ENCODE results near the gene MECR.

MECR gene

DNA sequence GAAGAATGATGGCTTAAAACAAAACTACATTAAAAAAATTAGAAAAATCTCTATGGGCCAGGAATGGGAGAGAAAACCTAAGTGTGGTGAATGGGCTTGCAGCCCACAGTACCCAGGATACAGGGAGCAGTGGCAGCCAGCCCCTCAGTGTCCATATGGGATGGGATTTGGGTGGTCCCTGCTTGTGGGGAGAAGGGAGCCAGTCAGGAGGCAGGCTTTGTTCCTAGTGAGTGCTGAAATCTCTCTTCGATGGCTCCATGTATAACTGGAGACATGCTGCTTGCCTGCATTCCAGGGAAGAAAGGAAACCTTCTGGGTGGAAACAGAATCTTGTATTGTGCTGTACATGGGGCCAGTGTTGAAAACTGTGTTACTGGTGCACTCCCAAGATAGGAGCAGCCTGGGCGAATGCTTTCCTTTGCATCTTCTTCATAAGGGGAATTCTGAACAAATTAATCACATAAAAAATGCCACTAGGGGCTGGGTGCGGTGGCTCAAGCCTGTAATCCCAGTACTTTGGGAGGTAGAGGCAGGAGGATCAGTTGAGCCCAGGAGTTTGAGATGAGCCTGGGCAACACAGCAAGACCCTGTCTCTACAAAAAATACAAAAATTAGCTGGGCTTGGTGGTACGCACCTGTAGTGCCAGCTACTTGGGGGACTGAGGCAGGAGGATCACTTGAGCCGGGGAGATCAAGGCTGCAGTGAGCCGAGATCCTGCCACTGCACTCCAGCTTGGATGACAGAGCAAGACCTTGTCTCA is 41.6 kb upstream of the MECR start:
- TF ChIP-seq, protein P1, sequence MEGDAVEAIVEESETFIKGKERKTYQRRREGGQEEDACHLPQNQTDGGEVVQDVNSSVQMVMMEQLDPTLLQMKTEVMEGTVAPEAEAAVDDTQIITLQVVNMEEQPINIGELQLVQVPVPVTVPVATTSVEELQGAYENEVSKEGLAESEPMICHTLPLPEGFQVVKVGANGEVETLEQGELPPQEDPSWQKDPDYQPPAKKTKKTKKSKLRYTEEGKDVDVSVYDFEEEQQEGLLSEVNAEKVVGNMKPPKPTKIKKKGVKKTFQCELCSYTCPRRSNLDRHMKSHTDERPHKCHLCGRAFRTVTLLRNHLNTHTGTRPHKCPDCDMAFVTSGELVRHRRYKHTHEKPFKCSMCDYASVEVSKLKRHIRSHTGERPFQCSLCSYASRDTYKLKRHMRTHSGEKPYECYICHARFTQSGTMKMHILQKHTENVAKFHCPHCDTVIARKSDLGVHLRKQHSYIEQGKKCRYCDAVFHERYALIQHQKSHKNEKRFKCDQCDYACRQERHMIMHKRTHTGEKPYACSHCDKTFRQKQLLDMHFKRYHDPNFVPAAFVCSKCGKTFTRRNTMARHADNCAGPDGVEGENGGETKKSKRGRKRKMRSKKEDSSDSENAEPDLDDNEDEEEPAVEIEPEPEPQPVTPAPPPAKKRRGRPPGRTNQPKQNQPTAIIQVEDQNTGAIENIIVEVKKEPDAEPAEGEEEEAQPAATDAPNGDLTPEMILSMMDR (IDR thresholded peaks at IDR 0.05; ENCODE audit: low read depth, low read length), result no peak
- Histone ChIP-seq H3K36me3 (peaks cover 14% of the 10 kb centered on the region), H3K27ac (no peak overlapping the region), H3K27me3 (ENCODE audit: insufficient read depth, low read depth, severe bottlenecking) (no peaks in the 10 kb centered on the region), H3K4me3 (ENCODE audit: low read depth, low read length) (no peak overlapping the region), H3K9me3 (ENCODE audit: severe bottlenecking) (no peaks in the 10 kb centered on the region)
- no peak for DNase-seq

DNA sequence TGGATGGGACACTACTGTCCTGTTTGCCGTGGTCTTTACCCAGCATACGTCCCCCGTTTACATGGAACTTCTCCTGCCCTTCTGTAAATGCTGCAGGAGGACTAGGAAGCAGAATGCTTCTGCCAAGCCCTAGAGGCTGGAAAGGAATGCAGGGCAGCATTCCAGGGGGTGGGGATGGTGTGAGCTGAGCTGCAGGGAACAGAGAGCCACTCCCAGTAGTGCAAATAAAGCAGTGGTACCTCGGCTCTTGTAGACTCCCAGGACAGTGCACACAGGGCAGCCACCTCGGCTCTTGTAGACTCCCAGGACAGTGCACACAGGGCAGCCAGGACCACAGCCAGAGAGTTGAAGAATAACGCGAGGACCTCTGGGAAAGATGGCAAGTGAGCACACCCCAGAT is 41.0 kb upstream of the MECR start:
- no peak overlapping the region for H3K27ac ChIP-seq
- peak; percentile 1 for DNase-seq

DNA sequence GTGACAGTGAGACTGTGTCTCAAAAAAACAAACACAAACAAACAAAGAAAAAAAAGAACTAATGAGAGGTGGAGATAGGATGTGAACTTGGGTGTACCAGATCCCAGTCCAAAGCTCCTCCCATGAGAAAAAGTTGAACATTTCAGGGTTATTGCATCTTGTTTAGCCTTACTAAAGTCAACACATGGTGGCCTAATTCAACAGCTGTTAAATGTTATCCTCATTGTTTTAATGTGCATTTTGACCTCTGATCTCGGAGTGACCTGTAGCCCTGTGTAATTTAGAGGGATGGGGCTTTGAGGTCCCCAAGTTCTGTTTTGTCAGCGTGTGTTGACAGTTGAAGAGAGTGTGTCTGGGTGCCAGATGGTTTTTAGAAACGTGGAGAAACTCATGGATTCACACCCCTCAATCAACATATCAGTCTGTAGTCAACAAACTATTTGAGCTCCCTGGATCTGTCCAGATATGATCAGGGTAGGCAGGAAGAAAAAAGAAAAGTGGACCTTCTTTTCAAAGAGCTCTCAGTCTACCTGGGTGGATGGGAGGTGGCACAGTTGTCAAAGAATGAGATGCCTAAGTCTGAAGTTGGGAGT is 40.3 kb upstream of the MECR start:
- Histone ChIP-seq H3K4me3 (ENCODE audit: low read depth, low read length) (no peak overlapping the region), H3K36me3 (peaks cover 9% of the 10 kb centered on the region), H3K27me3 (ENCODE audit: insufficient read depth, low read depth, severe bottlenecking) (no peaks in the 10 kb centered on the region), H3K27ac (no peak overlapping the region), H3K9me3 (ENCODE audit: severe bottlenecking) (no peaks in the 10 kb centered on the region)
- no peak for DNase-seq
- TF ChIP-seq, protein P1 (IDR thresholded peaks at IDR 0.05; ENCODE audit: low read depth, low read length), result no peak

More for the DNA sequence above, 41.0 kb upstream of the MECR start:
- TF ChIP-seq, protein P1 (IDR thresholded peaks at IDR 0.05; ENCODE audit: low read depth, low read length), result no peak
- H3K9me3 ChIP-seq (ENCODE audit: severe bottlenecking), result no peaks in the 10 kb centered on the region
- H3K4me3 ChIP-seq (ENCODE audit: low read depth, low read length), result no peak overlapping the region
- H3K36me3 ChIP-seq, result peaks cover 10% of the 10 kb centered on the region
- H3K27me3 ChIP-seq (ENCODE audit: insufficient read depth, low read depth, severe bottlenecking), result no peaks in the 10 kb centered on the region

DNA sequence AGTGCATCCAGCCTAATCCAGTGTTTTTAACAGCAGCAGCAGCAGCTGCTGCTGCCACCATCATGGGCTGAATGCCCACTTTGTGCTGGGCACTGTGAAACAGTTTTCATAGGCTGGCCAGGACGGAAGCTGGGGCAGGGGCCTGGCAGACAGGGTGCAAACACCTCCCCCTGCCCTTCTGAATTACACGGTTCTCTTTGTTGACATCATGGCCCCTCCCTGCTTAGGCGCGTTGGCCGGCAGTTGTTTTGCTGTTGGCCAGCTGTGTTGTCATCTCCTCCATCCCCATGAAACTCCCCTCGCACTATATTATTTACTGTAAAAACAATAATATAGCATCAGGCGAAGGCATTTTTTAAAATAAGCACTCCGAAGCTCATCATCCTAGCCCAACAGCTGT is 38.6 kb upstream of the MECR start:
- Histone ChIP-seq H3K27me3 (ENCODE audit: insufficient read depth, low read depth, severe bottlenecking) (no peaks in the 10 kb centered on the region), H3K27ac (no peak overlapping the region), H3K36me3 (peaks cover 8% of the 10 kb centered on the region), H3K9me3 (ENCODE audit: severe bottlenecking) (no peaks in the 10 kb centered on the region), H3K4me3 (ENCODE audit: low read depth, low read length) (no peak overlapping the region)
- no peak for DNase-seq
- TF ChIP-seq, protein P1 (IDR thresholded peaks at IDR 0.05; ENCODE audit: low read depth, low read length), result no peak

DNA sequence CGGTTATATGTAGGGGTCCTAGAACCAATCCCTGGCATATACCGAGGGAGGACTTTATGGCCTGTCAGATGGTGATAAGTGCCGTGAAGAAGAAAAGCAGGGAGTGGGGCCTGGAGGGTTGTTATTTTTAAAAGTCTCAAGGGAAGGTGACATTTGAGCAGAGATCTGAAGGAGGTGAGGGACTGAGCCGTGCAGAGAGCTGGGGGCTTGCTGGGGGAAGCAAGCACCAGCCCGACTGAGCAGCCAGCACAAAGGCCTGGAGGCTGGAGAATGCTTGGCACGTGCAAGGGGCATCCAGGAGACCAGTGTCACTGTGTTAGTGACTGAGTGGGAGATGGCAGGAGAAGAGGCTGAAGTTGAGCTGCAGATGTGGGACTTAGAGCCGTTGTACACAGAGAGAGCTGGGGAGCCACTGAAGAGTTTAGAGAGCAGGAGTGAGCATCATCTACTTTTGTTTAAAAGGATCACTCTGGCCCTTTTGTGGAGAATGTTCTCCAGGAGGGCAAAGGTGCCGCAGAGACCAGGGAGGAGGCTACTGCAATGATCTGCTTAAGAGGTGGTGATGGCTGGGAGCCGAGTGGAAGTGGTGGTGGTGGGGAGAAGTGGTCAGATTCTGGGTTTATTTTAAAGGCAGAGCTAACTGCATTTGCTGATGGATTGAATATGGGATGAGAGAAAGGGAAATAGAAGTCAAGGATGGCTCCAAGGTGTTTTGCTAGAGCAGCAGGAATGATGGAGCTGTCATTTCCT is 36.8 kb upstream of the MECR start:
- no peak overlapping the region for H3K27ac ChIP-seq
- H3K9me3 ChIP-seq (ENCODE audit: severe bottlenecking), result no peaks in the 10 kb centered on the region
- no peaks in the 10 kb centered on the region for H3K27me3 ChIP-seq (ENCODE audit: insufficient read depth, low read depth, severe bottlenecking)
- TF ChIP-seq, protein P1 (IDR thresholded peaks at IDR 0.05; ENCODE audit: low read depth, low read length), result no peak
- no peak overlapping the region for H3K4me3 ChIP-seq (ENCODE audit: low read depth, low read length)
- H3K36me3 ChIP-seq, result peaks cover 19% of the 10 kb centered on the region
- DNase-seq, result no peak

Data from WERI-Rb-1 (cell line).